Measurements from ENCODE around the gene CFAP20.
"Not testable (repeated sequence)": the region's sequence is repeated elsewhere in the genome, so short reads cannot be mapped to it uniquely, and the experiment has no call there.

Gene CFAP20

DNA sequence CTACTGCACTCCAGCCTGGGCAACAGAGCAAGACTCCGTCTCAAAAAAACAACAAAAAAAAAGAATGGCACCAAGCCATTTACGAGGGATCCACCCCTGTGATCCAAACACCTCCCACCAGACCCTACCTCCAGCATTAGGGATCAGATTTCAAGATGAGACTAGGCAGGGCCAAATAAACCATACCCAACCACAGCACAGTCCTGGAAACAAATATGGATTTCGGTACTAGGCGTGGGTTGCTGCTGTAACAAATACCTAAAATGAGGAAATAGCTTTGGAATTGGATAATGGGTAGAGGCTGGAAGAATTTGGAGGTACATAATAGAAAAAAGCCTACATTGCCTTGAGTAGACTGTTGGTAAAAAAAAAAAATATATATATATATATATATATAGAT, 54.5 kb downstream of the CFAP20 start:
- H3K4me3 ChIP-seq (replicated peaks; ENCODE audit: low read depth, low read length): no peak overlapping the region
- DNase-seq (ENCODE audit: extremely low read depth, low read depth): no peak
- TF ChIP-seq, protein P1, sequence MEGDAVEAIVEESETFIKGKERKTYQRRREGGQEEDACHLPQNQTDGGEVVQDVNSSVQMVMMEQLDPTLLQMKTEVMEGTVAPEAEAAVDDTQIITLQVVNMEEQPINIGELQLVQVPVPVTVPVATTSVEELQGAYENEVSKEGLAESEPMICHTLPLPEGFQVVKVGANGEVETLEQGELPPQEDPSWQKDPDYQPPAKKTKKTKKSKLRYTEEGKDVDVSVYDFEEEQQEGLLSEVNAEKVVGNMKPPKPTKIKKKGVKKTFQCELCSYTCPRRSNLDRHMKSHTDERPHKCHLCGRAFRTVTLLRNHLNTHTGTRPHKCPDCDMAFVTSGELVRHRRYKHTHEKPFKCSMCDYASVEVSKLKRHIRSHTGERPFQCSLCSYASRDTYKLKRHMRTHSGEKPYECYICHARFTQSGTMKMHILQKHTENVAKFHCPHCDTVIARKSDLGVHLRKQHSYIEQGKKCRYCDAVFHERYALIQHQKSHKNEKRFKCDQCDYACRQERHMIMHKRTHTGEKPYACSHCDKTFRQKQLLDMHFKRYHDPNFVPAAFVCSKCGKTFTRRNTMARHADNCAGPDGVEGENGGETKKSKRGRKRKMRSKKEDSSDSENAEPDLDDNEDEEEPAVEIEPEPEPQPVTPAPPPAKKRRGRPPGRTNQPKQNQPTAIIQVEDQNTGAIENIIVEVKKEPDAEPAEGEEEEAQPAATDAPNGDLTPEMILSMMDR (IDR thresholded peaks at IDR 0.05; ENCODE audit: low read depth, low read length, missing control alignments): no peak

DNA sequence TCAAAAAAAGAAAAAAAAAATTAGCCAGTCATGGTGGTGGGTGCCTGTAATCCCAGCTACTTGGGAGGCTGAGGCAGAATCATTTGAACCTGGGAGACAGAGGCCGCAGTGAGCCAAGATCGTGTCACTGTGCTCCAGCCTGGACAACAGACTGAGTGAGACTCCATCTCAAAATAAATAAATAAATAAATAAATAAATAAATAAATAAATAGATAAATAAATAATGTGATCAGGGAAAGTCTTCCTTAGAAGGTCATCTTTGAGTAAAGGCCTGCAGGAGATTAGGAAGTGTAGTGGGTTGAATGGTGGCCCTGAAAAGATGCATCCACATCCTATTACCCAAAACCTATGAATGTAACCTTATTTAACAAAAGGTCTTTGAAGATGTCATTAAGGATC, 56.1 kb downstream of the CFAP20 start:
- not testable (repeated sequence) for H3K4me3 ChIP-seq (replicated peaks; ENCODE audit: low read depth, low read length); DNase-seq (ENCODE audit: extremely low read depth, low read depth)

DNA sequence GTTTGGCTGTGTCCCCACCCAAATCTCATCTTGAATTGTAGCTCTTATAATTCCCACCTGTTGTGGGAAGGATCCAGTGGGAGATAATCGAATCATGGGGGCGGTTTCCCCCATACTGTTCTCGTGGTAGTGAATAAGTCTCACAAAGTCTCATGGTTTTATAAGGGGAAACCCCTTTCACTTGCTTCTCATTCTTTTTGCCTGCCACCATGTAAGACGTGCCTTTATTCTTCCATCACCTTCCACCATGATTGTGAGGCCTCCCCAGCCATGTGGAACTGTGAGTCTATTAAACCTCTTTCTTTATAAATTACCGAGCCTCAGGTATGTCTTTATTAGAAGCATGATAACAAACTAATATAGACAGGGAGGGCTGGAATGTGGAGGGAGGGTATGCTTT, 57.0 kb downstream of the CFAP20 start:
- DNase-seq (ENCODE audit: extremely low read depth, low read depth); H3K4me3 ChIP-seq (replicated peaks; ENCODE audit: low read depth, low read length): not testable (repeated sequence)

DNA sequence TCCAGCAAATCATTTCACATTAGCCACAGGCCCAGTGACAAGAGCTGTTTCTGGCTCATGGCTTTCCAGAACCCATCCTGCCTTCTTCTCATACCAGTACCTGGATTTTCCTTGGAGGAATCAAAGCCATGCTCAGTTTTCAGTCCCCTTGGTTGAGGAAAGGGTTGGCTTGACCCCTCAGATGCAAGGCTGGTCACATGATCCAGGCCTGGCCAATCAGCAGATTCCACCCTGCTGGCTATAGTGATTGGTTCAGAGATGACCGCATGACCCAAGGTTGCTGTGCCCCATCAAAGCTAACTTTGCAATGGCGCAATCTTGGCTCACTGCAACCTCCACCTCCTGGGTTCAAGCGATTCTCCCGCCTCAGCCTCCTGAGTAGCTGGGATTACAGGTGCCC, 58.6 kb downstream of the CFAP20 start:
- DNase-seq (ENCODE audit: extremely low read depth, low read depth): no peak
- H3K4me3 ChIP-seq (replicated peaks; ENCODE audit: low read depth, low read length): no peak overlapping the region
- TF ChIP-seq, protein P1 (IDR thresholded peaks at IDR 0.05; ENCODE audit: low read depth, low read length, missing control alignments): no peak

Data from HFF-Myc (cell line).